ENCODE data around the gene CHSY3. TPM values are rescaled to one million over a fixed set of nuclear protein-coding genes. Genes with fewer than 3 reads are reported as not detected.

Gene CHSY3
- total and polyA plus RNA-seq, 12 donors: 0.15 to 1.6 (median 1.0) TPM

DNA sequence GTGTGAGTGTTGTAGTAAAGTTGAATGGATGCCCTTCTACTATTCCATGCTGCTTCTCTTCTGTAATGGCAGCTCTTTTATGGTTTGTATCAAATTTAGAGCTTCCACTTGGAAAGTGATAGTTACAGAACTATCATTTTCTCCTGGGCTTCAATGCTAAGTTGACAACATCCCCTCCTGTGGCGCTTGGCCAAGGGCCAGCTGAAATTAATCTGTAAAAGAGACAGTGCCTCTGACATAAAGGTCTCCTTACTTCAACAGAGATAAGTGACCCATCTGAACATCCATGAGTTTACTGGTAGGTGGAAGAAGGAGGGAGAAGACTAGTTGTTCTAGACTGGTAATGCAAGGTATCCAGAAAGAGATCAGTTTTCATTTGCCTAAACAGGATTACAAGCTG is 39.7 kb downstream of the CHSY3 start:
- 0 to 92% methylated on average over 1 of the region's 1 CpG for WGBS, 2 donors
- no peak for DNase-seq
- Histone ChIP-seq H3K4me3 (no peak overlapping the region), H3K36me3 (no peaks in the 10 kb centered on the region), H3K27ac (no peak overlapping the region), H3K4me1 (no peaks in the 10 kb centered on the region), H3K27me3 (no peaks in the 10 kb centered on the region), H3K9me3 (peaks cover 0 to 5% (median 0%) of the 10 kb centered on the region in 11 donors)
- intact Hi-C loops (cut with DNase I): no loop called here
- ATAC-seq: no peak
- TF ChIP-seq, protein P1, sequence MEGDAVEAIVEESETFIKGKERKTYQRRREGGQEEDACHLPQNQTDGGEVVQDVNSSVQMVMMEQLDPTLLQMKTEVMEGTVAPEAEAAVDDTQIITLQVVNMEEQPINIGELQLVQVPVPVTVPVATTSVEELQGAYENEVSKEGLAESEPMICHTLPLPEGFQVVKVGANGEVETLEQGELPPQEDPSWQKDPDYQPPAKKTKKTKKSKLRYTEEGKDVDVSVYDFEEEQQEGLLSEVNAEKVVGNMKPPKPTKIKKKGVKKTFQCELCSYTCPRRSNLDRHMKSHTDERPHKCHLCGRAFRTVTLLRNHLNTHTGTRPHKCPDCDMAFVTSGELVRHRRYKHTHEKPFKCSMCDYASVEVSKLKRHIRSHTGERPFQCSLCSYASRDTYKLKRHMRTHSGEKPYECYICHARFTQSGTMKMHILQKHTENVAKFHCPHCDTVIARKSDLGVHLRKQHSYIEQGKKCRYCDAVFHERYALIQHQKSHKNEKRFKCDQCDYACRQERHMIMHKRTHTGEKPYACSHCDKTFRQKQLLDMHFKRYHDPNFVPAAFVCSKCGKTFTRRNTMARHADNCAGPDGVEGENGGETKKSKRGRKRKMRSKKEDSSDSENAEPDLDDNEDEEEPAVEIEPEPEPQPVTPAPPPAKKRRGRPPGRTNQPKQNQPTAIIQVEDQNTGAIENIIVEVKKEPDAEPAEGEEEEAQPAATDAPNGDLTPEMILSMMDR (IDR thresholded peaks at IDR 0.05): no peak

DNA sequence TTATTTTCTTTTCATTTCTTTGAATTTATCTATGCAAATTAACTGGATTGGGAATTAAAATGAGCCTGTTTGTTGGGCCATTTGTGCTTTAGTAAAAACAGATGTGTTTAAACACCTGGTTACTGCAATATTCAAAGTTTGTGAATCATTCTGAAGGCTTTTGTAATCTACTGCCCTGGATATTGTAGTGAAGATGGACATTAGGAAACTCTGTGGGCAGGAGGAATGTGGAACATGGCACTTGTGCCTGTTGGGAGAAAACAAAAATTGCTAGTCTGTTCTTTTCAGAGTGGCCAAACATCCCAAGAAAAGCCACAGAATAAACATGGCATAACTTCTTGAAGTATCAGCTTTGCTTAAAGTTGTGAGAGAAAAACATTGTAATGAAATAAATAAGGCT is 40.8 kb downstream of the CHSY3 start:
- no peak for ATAC-seq

DNA sequence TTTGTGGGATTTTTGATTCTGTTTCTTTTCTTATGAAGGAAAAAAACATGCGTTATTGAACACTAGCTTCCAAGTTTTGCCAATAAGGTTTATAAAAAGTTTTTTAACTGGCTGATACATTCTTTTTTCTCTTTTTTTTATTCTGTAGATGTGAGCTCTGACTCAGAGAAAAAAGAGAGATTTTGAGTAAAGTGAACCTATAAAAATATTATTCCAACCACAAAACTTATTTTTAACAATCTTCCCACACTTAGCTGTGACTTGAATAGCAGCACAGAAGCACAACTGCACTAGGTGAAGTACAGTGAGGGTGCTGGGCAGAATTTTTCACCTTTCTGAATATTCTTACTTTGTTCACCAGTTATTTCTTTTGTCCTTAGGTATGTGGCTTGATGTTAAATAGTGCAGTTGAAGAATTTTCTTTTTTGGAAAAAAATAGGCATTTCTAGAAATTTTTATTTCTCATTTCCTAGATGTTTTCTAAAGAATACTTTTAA is 41.6 kb downstream of the CHSY3 start:
- Histone ChIP-seq H3K4me3 (no peak overlapping the region), H3K27me3 (no peaks in the 10 kb centered on the region), H3K27ac (no peak overlapping the region), H3K4me1 (no peaks in the 10 kb centered on the region), H3K9me3 (no peaks in the 10 kb centered on the region), H3K36me3 (no peaks in the 10 kb centered on the region)
- no peak for DNase-seq
- 94 to 97% methylated on average over 1 of the region's 1 CpG for WGBS, 2 donors
- TF ChIP-seq, protein P1 (IDR thresholded peaks at IDR 0.05): no peak
- intact Hi-C loops (cut with DNase I): no loop called here
- no peak for ATAC-seq

More for the DNA sequence above, 40.8 kb downstream of the CHSY3 start:
- Histone ChIP-seq H3K4me1 (no peaks in the 10 kb centered on the region), H3K27me3 (no peaks in the 10 kb centered on the region), H3K36me3 (no peaks in the 10 kb centered on the region), H3K4me3 (no peak overlapping the region), H3K27ac (no peak overlapping the region), H3K9me3 (no peaks in the 10 kb centered on the region)
- TF ChIP-seq, protein P1 (IDR thresholded peaks at IDR 0.05): no peak
- intact Hi-C loops (cut with DNase I): no loop called here
- no peak for DNase-seq

DNA sequence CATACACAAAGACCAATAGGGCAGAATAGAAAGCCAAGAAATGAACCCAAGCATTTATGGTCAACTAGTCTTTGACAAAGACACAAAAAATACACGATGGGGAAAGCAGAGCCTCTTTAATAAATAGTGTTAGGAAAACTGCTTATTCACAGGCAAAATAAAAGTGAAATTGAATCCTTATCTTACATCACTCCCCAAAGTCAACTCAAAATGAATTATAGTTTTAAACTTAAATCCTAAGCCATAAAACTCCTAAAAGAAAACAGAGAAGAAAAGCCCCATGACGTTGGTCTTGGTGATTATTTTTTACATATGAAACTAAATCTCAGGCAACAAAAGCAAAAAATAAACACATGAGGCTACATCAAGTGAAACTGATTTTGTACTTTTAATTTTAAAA is 46.8 kb downstream of the CHSY3 start:
- 46 to 66% methylated on average over 2 of the region's 2 CpGs for WGBS, 2 donors
- H3K27ac ChIP-seq: no peak overlapping the region
- TF ChIP-seq, protein P1 (IDR thresholded peaks at IDR 0.05): no peak
- ATAC-seq (no peak), DNase-seq (no peak)
- H3K4me1 ChIP-seq: no peaks in the 10 kb centered on the region
- H3K4me3 ChIP-seq: no peak overlapping the region
- no peaks in the 10 kb centered on the region for H3K36me3 ChIP-seq
- intact Hi-C loops (cut with DNase I): no loop called here
- H3K9me3 ChIP-seq: peaks cover 0 to 32% (median 6%) of the 10 kb centered on the region in 11 donors
- H3K27me3 ChIP-seq: no peaks in the 10 kb centered on the region
